ENCODE data around the gene DGKZ.
A peak's percentile ranks its signal among the peaks of the same experiment; 100 is the strongest.
"Not testable (repeated sequence)": the region's sequence is repeated elsewhere in the genome, so short reads cannot be mapped to it uniquely, and the experiment has no call there.

DGKZ gene, protein sequence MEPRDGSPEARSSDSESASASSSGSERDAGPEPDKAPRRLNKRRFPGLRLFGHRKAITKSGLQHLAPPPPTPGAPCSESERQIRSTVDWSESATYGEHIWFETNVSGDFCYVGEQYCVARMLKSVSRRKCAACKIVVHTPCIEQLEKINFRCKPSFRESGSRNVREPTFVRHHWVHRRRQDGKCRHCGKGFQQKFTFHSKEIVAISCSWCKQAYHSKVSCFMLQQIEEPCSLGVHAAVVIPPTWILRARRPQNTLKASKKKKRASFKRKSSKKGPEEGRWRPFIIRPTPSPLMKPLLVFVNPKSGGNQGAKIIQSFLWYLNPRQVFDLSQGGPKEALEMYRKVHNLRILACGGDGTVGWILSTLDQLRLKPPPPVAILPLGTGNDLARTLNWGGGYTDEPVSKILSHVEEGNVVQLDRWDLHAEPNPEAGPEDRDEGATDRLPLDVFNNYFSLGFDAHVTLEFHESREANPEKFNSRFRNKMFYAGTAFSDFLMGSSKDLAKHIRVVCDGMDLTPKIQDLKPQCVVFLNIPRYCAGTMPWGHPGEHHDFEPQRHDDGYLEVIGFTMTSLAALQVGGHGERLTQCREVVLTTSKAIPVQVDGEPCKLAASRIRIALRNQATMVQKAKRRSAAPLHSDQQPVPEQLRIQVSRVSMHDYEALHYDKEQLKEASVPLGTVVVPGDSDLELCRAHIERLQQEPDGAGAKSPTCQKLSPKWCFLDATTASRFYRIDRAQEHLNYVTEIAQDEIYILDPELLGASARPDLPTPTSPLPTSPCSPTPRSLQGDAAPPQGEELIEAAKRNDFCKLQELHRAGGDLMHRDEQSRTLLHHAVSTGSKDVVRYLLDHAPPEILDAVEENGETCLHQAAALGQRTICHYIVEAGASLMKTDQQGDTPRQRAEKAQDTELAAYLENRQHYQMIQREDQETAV

DNA sequence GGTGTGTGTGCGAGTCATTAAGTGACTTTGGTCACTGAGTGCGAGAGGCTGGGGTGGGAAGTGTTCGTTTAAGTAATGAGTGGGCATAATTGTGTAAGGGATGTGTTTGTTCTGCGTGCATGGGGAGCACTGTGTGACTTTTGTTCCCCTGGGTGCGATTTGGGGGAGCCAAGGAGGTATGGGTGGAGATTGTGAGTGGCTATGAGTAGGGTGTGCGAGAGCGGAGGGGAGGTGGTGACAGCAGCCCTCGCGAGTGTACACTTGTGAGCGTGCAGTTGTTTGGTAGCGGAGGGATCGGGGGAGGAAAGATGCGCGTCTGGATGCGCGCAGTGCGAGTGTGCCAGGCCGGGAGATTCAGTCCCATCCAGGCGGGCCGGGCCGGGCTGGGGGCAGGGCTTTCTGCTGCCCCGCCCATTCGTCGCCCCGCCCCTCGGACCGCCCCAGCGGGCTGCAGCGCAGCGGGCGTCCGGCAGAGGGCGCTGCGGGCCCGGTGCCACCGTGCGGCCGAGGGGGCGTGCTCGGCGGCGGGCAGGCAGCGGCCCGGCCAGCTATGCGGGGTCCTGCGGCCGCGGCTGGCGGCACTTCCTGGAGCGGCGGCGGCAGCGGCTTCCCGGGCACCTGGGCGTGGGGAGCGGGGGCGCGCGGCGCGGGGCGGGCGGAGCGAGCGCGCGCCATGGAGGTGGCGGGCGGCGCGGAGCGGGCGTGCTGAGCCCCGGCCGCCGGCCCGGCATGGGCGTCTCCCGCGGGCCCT lies at the start of gene DGKZ:
Gene DGKZ, plus strand, starts transcription at position 578 of the 751 bp plus-strand sequence. CDS start 197 bp downstream, outside the sequence.
- peak; percentile 81 for DNase-seq (ENCODE audit: low read depth)
- TF ChIP-seq, protein P1, sequence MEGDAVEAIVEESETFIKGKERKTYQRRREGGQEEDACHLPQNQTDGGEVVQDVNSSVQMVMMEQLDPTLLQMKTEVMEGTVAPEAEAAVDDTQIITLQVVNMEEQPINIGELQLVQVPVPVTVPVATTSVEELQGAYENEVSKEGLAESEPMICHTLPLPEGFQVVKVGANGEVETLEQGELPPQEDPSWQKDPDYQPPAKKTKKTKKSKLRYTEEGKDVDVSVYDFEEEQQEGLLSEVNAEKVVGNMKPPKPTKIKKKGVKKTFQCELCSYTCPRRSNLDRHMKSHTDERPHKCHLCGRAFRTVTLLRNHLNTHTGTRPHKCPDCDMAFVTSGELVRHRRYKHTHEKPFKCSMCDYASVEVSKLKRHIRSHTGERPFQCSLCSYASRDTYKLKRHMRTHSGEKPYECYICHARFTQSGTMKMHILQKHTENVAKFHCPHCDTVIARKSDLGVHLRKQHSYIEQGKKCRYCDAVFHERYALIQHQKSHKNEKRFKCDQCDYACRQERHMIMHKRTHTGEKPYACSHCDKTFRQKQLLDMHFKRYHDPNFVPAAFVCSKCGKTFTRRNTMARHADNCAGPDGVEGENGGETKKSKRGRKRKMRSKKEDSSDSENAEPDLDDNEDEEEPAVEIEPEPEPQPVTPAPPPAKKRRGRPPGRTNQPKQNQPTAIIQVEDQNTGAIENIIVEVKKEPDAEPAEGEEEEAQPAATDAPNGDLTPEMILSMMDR (IDR thresholded peaks at IDR 0.05; ENCODE audit: low read length, missing control alignments), result peak; percentile 19
- H3K4me3 ChIP-seq (replicated peaks; ENCODE audit: low read depth, low read length), result peak within 1 kb of the TSS; percentile 79

DNA sequence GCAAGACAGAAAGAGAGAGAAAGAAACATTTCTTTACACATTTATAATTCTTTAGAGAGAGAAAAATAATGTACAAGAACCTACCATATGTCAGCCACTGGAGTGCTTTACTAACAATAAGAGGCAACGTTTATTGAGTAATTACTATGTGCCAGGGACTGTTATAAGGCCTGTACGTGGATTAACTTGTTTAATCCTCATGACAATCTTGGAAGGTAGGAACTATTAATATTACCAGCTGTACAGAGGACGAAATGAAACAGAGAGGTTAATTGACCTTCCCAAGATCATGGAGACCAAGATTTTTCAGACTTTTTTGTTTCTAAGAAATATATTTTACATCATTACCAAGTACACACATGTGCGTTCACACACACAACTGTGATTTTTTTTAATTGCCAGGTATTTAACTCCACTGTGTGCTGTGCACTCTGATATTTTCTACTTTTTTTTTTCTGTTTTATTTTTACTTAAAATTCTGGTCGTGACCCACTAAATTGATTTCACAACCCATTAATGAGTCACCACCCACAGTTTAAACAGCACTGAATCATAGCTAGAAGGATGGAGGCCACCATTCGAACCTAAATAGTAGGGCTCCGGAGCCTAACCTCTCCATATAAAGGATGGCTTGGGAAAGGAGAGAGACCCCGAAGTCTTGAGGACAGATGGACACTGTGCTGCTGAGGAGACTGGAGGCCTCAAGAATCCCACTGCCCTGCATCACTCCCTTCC lies 48.4 kb upstream of the DGKZ start:
- TF ChIP-seq, protein P1 (IDR thresholded peaks at IDR 0.05; ENCODE audit: low read length, missing control alignments), result no peak
- DNase-seq (ENCODE audit: low read depth), result peak; percentile 85
- H3K4me3 ChIP-seq (replicated peaks; ENCODE audit: low read depth, low read length), result no peak overlapping the region

DNA sequence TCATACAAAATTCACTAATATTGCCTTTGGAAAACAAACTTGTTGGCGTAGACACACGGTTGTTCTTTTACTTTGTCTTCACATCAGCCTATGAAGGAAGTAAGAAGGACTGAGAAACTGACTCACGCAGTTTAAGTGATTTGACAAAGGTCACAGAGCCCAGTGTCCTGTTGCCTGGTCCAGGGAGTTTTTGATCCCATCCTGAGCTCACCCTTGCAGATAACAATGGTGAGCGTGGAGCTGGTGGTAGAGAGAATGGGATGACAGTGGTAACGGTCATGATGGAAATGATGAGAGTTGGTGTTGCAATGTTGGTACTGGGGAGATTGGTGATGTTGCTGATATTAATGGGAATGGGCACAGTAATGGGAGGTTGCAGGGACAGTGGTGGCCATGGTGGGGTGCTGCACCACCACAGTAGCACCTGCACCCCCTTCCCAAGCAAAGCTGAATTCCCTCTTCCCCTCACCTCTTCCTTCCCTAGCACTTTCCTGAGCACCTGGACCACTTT lies 47.8 kb upstream of the DGKZ start:
- H3K4me3 ChIP-seq (replicated peaks; ENCODE audit: low read depth, low read length), result no peak overlapping the region
- no peak for DNase-seq (ENCODE audit: low read depth)

DNA sequence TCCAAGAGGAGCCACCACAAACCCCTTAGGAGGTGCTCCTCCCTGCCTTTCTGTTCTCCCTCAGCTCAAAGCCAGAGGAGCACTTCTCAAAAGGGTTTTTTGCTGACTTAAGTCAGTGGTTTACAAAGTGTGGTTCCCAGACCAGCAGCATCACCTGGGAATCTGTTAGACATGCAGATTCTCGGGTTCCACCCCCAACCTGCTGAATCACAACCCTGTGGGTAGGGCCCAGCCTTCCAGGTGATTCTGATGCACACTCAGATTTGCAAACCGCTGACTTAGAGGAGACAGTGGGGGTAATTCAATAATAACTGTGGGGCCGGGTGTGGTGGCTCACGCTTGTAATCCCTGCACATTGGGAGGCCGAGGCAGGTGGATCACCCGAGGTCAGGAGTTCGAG lies 47.0 kb upstream of the DGKZ start:
- TF ChIP-seq, protein P1 (IDR thresholded peaks at IDR 0.05; ENCODE audit: low read length, missing control alignments), result no peak

More for the DNA sequence above, 47.8 kb upstream of the DGKZ start:
- TF ChIP-seq, protein P1 (IDR thresholded peaks at IDR 0.05; ENCODE audit: low read length, missing control alignments), result no peak

DNA sequence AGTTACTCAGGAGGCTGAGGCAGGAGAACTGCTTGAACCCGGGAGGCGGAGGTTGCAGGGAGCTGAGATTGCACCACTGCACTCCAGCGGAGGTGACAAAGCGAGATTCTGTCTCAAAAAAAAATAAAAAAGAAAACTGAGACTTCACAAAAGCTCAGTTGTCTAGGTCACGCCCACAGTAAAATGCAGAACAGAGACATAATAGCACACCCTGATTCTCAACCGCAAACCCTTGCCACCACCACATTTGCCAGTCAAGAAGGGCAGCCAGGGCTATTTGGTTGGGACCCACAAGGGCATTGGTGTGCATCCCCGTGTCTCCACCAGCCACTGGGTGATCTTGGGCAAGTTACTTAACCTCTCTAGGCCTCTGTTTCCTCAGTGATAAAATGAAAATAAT lies 44.4 kb upstream of the DGKZ start:
- DNase-seq (ENCODE audit: low read depth), result no peak
- TF ChIP-seq, protein P1 (IDR thresholded peaks at IDR 0.05; ENCODE audit: low read length, missing control alignments), result no peak
- H3K4me3 ChIP-seq (replicated peaks; ENCODE audit: low read depth, low read length), result no peak overlapping the region

More for the DNA sequence above, 47.0 kb upstream of the DGKZ start:
- H3K4me3 ChIP-seq (replicated peaks; ENCODE audit: low read depth, low read length), result no peak overlapping the region
- no peak for DNase-seq (ENCODE audit: low read depth)

DNA sequence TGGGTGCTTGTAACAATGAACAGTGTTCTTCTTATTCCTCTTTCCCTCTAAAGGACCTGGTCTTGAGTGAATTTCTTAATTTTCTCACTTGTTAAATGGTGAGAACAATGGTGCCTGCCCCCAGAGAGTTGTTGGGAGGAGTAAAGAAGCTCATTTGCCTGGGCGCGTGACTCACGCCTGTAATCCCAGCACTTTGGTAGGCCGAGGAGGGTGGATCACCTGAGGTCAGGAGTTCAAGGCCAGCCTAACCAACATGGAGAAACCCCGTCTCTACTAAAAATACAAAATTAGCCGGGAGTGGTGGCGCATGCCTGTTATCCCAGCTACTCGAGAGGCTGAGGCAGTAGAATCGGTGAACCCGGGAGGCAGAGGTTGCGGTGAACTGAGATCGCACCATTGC lies 43.2 kb upstream of the DGKZ start:
- DNase-seq (ENCODE audit: low read depth); H3K4me3 ChIP-seq (replicated peaks; ENCODE audit: low read depth, low read length): not testable (repeated sequence)

Measured in fibroblast of pulmonary artery (primary cell).